Epidermal melanocyte (primary cell): Measurements from ENCODE around the gene ARMC5.
"Not testable (repeated sequence)": the region's sequence is repeated elsewhere in the genome, so short reads cannot be mapped to it uniquely, and the experiment has no call there.

Experiments used
- DNase-seq: peaks from one replicate; pipeline ENCODE4 v3.0.0; 2011; ENCODE audit warnings: low spot score; ENCODE audit not compliant: insufficient read length

Gene ARMC5

GRCh38 chr16:31476303-31477219 is 17.3 kb downstream of the ARMC5 start:
- DNase-seq = no peak

GRCh38 chr16:31477220-31478216 is 18.2 kb downstream of the ARMC5 start:
- DNase-seq = no peak

GRCh38 chr16:31478956-31479355 is 19.7 kb downstream of the ARMC5 start:
- DNase-seq = no peak

GRCh38 chr16:31479751-31480150 is 20.4 kb downstream of the ARMC5 start:
- DNase-seq = no peak

GRCh38 chr16:31480851-31481536 is 21.7 kb downstream of the ARMC5 start:
- no peak for DNase-seq

GRCh38 chr16:31483081-31483480 is 23.8 kb downstream of the ARMC5 start, which contains the start of gene SLC5A2:
TSS of gene SLC5A2 (plus strand) at chr16:31483123. CDS start at chr16:31483137, 14 bp downstream.
- DNase-seq = no peak

GRCh38 chr16:31484048-31484447 is 24.7 kb downstream of the ARMC5 start:
- DNase-seq = not testable (repeated sequence)

GRCh38 chr16:31484491-31485171 is 25.3 kb downstream of the ARMC5 start:
- DNase-seq = no peak

GRCh38 chr16:31485571-31485970 is 26.3 kb downstream of the ARMC5 start:
- no peak for DNase-seq

GRCh38 chr16:31486045-31486444 is 26.7 kb downstream of the ARMC5 start:
- DNase-seq = no peak

GRCh38 chr16:31487071-31487719 is 27.9 kb downstream of the ARMC5 start:
- no peak for DNase-seq

- peak; percentile 60 for DNase-seq
Measured at GRCh38 chr16:31487720-31488467, 28.6 kb downstream of the ARMC5 start.

- DNase-seq = no peak
Measured at GRCh38 chr16:31488468-31489297, 29.4 kb downstream of the ARMC5 start.

- DNase-seq = no peak
Measured at GRCh38 chr16:31489298-31489564, 29.9 kb downstream of the ARMC5 start.

- no peak for DNase-seq
Measured at GRCh38 chr16:31489616-31490584, 30.6 kb downstream of the ARMC5 start.

GRCh38 chr16:31491778-31492418 is 32.6 kb downstream of the ARMC5 start:
- DNase-seq = no peak

- no peak for DNase-seq
Measured at GRCh38 chr16:31493506-31494125, 34.3 kb downstream of the ARMC5 start.
